Activated T-cell treated with anti-CD3 and anti-CD28 coated beads, Interleukin-2, amount 50 U/mL, for 24 hours (primary cell): ENCODE results near the gene KIF17.

Source experiments
- DNase-seq: peaks from one replicate; pipeline ENCODE4 v3.0.0-alpha.2; 2020
- H3K27ac Mint-ChIP-seq: 2 replicates; pipeline ENCODE4 v1.8.0; 2020; ENCODE audit warnings: mild to moderate bottlenecking, mixed read lengths
- H3K27me3 Mint-ChIP-seq: 2 replicates; pipeline ENCODE4 v1.8.0; 2020; ENCODE audit warnings: mixed read lengths
- H3K36me3 Mint-ChIP-seq: 2 replicates; pipeline ENCODE4 v1.8.0; 2020; ENCODE audit warnings: low read depth, mixed read lengths
- H3K4me1 Mint-ChIP-seq: 2 replicates; pipeline ENCODE4 v1.8.0; 2020; ENCODE audit warnings: low read depth, mixed read lengths
- H3K4me3 Mint-ChIP-seq: 2 replicates; pipeline ENCODE4 v1.8.0; 2020; ENCODE audit warnings: mild to moderate bottlenecking, moderate library complexity, mixed read lengths
- H3K9me3 Mint-ChIP-seq: 2 replicates; pipeline ENCODE4 v1.8.0; 2020; ENCODE audit warnings: mixed read lengths

The KIF17 gene

DNA sequence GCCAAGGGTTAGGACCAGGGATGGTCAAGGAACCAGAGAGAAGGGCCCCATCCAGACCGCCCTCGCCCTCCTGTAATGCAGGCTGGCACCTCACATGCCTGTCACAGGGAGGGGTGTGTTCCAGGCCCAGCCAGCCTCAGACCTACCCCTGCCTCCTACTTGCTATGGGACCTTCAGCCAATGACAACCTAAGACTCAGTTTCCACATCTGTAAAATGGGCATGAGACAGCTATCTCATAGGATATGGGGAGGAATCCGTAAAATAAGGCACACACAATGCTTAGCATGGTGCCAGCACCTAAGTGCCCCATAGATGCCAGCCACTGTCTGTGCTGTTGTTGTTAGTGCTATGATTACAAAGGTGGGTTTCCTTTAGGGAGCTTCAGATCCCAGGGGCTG is 7.9 kb downstream of the KIF17 start:
- H3K36me3 Mint-ChIP-seq, result no peaks in the 10 kb centered on the region

DNA sequence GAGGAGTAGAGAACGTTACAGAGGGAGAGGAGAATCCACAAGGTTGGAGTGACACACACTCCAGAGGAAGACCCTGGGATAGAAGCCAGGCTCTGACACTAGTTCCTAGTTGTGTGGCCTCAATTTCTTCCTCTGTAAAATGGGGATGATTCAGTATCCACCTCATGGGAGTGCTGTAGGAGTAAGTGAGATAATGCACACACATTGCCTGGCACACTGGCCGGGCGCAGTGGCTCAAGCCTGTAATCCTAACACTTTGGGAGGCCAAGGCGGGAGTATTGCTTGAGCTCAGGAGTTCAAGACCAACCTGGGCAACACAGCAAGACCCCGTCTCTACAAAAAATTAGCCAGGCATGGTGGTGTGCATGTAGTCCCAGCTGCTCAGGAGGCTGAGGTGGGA is 8.9 kb downstream of the KIF17 start:
- Mint-ChIP-seq H3K36me3 (no peaks in the 10 kb centered on the region), H3K27ac (no peak overlapping the region)

More for the DNA sequence above, 7.9 kb downstream of the KIF17 start:
- no peaks in the 10 kb centered on the region for H3K9me3 Mint-ChIP-seq
- no peak overlapping the region for H3K27ac Mint-ChIP-seq
- no peaks in the 10 kb centered on the region for H3K4me1 Mint-ChIP-seq
- peaks cover 12% of the 10 kb centered on the region for H3K27me3 Mint-ChIP-seq
- no peak overlapping the region for H3K4me3 Mint-ChIP-seq
- DNase-seq, result no peak

DNA sequence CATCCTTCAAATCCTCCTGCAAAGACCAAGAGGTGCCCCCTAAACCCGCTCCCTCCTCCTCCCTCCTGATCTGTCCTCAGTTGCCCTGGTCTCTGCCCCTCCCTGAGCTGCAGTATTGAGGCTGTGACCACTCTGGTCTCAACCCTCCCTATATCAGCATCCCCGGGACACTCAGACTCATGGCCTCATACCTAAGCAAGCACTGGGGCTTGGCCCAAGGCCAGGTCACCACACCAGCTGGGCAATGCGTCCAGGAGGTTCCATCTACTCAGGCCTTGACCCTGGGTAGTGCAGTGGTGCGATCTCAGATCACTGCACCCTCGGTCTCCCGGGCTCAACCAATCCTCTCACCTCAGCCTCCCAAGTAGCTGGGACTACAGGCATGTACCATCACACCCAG is 9.8 kb downstream of the KIF17 start:
- no peaks in the 10 kb centered on the region for H3K9me3 Mint-ChIP-seq
- no peaks in the 10 kb centered on the region for H3K36me3 Mint-ChIP-seq
- no peak overlapping the region for H3K27ac Mint-ChIP-seq
- no peak overlapping the region for H3K4me3 Mint-ChIP-seq
- DNase-seq, result no peak
- H3K27me3 Mint-ChIP-seq, result peaks cover 4% of the 10 kb centered on the region
- no peaks in the 10 kb centered on the region for H3K4me1 Mint-ChIP-seq

More for the DNA sequence above, 8.9 kb downstream of the KIF17 start:
- Mint-ChIP-seq H3K4me1 (no peaks in the 10 kb centered on the region), H3K27me3 (peaks cover 10% of the 10 kb centered on the region), H3K9me3 (no peaks in the 10 kb centered on the region), H3K4me3 (no peak overlapping the region)
- no peak for DNase-seq

DNA sequence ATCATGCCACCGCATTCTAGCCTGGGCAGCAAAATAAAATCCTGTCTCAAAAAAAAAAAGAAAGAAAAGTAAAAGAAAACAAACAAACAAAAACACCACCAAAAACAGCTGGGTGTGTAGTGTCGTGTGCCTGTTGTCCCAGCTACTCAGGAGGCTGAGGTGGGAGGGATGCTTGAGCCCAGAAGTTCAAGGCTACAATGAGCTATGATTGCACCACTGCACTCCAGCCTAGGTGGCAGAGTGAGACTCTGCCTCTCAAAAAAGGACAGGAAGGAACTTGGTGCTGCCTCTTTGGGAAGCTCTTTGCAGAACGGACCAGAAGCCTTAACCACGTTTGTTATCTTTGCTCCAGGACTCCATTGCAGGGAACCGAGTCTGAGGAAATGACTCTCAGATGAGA is 11.0 kb downstream of the KIF17 start:
- Mint-ChIP-seq H3K4me3 (no peak overlapping the region), H3K9me3 (no peaks in the 10 kb centered on the region), H3K36me3 (no peaks in the 10 kb centered on the region), H3K27me3 (peaks cover 4% of the 10 kb centered on the region), H3K4me1 (no peaks in the 10 kb centered on the region), H3K27ac (no peak overlapping the region)
- DNase-seq, result no peak

- Mint-ChIP-seq H3K27ac (no peak overlapping the region), H3K4me1 (no peaks in the 10 kb centered on the region), H3K9me3 (no peaks in the 10 kb centered on the region), H3K36me3 (no peaks in the 10 kb centered on the region), H3K27me3 (peaks cover 4% of the 10 kb centered on the region), H3K4me3 (no peak overlapping the region)
- no peak for DNase-seq
Measured at GRCh38 chr1:20705203-20705755, 12.5 kb downstream of the KIF17 start.

DNA sequence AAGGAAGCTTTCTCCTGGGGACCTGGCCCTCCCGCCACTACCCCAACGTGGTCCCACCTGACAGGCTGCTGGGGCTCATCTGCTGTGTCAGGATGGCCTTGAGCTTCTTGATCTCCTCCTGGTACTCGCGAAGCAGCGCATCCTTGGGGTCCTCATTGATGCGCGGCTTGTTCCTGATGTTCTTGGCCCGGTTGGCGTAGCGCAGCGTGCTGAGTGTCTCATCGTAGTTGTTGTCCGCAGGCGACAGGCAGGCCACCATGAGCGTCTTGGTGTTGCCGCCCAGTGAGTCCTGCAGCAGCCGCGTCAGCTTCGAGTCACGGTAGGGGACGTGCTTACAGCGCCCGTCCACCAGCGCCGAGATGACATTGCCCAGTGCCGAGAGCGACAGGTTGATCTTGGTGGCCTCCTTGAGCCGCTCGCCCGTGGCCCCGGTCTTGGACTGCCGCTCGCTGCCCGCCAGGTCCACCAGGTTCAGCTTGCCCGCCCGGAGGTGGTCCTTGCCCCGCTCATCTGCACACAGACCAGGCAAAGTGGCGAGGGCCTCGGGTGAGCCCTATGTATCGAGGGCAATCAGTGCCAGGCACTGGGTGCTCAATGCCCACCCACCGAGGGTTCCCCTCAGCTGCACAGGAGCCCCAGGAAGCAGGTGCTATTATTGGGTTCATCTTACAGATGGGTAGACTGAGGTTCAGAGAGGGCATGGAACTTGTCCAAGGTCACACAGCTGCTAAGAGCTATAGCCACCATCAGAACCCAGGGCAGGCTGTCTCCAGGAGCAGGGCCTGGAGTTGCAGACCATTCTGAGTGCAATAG is 13.2 kb downstream of the KIF17 start:
- no peaks in the 10 kb centered on the region for H3K9me3 Mint-ChIP-seq
- no peaks in the 10 kb centered on the region for H3K36me3 Mint-ChIP-seq
- DNase-seq, result no peak
- H3K4me3 Mint-ChIP-seq, result no peak overlapping the region
- no peak overlapping the region for H3K27ac Mint-ChIP-seq
- no peaks in the 10 kb centered on the region for H3K4me1 Mint-ChIP-seq
- peaks cover 4% of the 10 kb centered on the region for H3K27me3 Mint-ChIP-seq

GRCh38 chr1:20703124-20703756 is 14.6 kb downstream of the KIF17 start:
- DNase-seq, result no peak
- Mint-ChIP-seq H3K27me3 (peaks cover under 1% of the 10 kb centered on the region), H3K27ac (no peak overlapping the region), H3K4me3 (no peak overlapping the region), H3K36me3 (no peaks in the 10 kb centered on the region), H3K9me3 (no peaks in the 10 kb centered on the region), H3K4me1 (no peaks in the 10 kb centered on the region)

GRCh38 chr1:20702416-20702815 is 15.4 kb downstream of the KIF17 start:
- no peaks in the 10 kb centered on the region for H3K36me3 Mint-ChIP-seq
- DNase-seq, result no peak

DNA sequence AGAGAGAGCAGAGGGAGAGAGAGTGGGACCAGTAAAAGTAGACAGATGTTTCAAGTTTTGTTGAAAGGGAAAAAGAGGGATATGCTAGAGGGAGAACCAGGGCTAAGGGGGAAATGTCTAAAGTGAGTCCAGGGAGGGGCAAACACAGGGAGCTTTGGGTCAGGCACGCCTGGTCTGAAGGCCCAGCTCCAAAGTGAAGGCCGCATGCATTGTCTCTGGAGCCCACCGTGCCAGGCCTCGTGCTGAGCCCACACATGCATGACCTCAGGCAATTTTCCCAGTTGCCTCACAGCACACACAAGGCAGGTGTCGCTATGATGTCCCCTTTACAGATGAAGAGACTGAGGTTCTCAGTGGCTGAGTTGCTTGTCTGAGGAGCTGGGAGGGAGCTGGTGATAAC is 16.0 kb downstream of the KIF17 start:
- no peaks in the 10 kb centered on the region for H3K36me3 Mint-ChIP-seq
- no peaks in the 10 kb centered on the region for H3K27me3 Mint-ChIP-seq
- peaks cover 3% of the 10 kb centered on the region for H3K4me1 Mint-ChIP-seq
- no peaks in the 10 kb centered on the region for H3K9me3 Mint-ChIP-seq
- no peak for DNase-seq
- no peak overlapping the region for H3K27ac Mint-ChIP-seq
- no peak overlapping the region for H3K4me3 Mint-ChIP-seq

More at GRCh38 chr1:20702416-20702815, 15.4 kb downstream of the KIF17 start:
- Mint-ChIP-seq H3K9me3 (no peaks in the 10 kb centered on the region), H3K4me1 (no peaks in the 10 kb centered on the region), H3K27me3 (no peaks in the 10 kb centered on the region), H3K4me3 (no peak overlapping the region), H3K27ac (no peak overlapping the region)

DNA sequence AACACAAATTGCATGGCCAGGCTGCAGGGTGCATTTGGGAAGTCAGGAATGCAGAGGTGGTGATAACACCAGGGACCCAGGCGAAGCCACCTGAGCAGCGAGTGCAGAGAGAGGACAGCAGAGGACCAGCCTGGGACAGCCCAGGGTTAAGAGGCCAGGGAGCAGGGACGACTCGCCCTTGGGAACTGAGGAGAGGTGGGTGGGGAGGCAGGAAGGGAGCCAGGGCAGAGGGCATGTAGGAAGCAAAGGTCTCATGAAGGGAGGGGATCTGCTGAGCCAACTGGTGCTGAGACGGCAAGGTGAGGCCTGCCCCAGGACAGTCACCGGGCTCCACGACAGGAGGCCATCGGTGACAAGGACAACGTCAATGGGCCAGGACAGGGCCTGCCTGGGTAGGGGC is 16.4 kb downstream of the KIF17 start:
- Mint-ChIP-seq H3K4me3 (no peak overlapping the region), H3K36me3 (no peaks in the 10 kb centered on the region), H3K27me3 (no peaks in the 10 kb centered on the region), H3K4me1 (peaks cover 5% of the 10 kb centered on the region), H3K9me3 (no peaks in the 10 kb centered on the region), H3K27ac (no peak overlapping the region)
- no peak for DNase-seq

GRCh38 chr1:20700636-20701215 is 17.1 kb downstream of the KIF17 start:
- no peak overlapping the region for H3K4me3 Mint-ChIP-seq
- H3K9me3 Mint-ChIP-seq, result no peaks in the 10 kb centered on the region
- peaks cover 1% of the 10 kb centered on the region for H3K27me3 Mint-ChIP-seq
- H3K4me1 Mint-ChIP-seq, result peaks cover 9% of the 10 kb centered on the region
- H3K27ac Mint-ChIP-seq, result no peak overlapping the region
- no peaks in the 10 kb centered on the region for H3K36me3 Mint-ChIP-seq
- DNase-seq, result no peak

DNA sequence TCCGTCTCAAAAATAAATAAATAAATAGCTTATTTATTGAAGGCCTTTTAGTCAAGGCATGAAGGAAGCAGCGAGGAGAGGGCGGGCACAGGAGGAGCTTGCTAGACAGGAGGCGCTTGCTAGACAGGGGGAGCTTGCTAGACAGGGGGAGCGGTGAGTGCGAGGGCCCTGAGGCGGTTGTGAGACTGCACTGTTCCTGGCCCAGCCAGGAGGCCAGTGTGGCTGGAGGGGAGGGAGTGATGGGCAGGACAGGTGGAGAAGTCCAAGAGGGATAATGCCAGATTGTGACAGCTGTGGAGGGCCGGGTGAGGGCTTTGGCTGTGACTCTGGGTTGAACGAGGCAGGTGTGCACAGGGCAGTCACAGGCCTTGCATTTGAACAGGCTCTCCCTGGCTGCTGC is 18.2 kb downstream of the KIF17 start:
- Mint-ChIP-seq H3K27ac (no peak overlapping the region), H3K9me3 (no peaks in the 10 kb centered on the region), H3K4me3 (no peak overlapping the region), H3K4me1 (peaks cover 9% of the 10 kb centered on the region), H3K27me3 (peaks cover 2% of the 10 kb centered on the region), H3K36me3 (no peaks in the 10 kb centered on the region)
- no peak for DNase-seq

GRCh38 chr1:20698195-20698910 is 19.5 kb downstream of the KIF17 start:
- DNase-seq, result no peak
- no peaks in the 10 kb centered on the region for H3K9me3 Mint-ChIP-seq
- H3K4me1 Mint-ChIP-seq, result peaks cover 9% of the 10 kb centered on the region
- H3K36me3 Mint-ChIP-seq, result no peaks in the 10 kb centered on the region
- no peak overlapping the region for H3K4me3 Mint-ChIP-seq
- H3K27ac Mint-ChIP-seq, result no peak overlapping the region
- H3K27me3 Mint-ChIP-seq, result peaks cover 2% of the 10 kb centered on the region

- no peak overlapping the region for H3K4me3 Mint-ChIP-seq
- H3K27me3 Mint-ChIP-seq, result peaks cover 2% of the 10 kb centered on the region
- no peak overlapping the region for H3K27ac Mint-ChIP-seq
- DNase-seq, result no peak
- no peaks in the 10 kb centered on the region for H3K36me3 Mint-ChIP-seq
- H3K4me1 Mint-ChIP-seq, result peaks cover 9% of the 10 kb centered on the region
- H3K9me3 Mint-ChIP-seq, result no peaks in the 10 kb centered on the region
Measured at GRCh38 chr1:20697563-20697962, 20.2 kb downstream of the KIF17 start.
